Smooth muscle cell (in vitro differentiated cells): ENCODE results near the gene IRX6. TPM values are rescaled to one million over a fixed set of nuclear protein-coding genes. Genes with fewer than 3 reads are reported as not detected.

ENCODE experiments used
- DNase-seq: peaks from one replicate; lab custom pipeline; 2025; ENCODE audit not compliant: unreplicated experiment; lab: John Stamatoyannopoulos, UW
- H2AFZ ChIP-seq: fragments of 200-600 bp; sonication (generic); 2 replicates; pipeline ENCODE4 v1.6.0; 2016; ENCODE audit warnings: antibody characterized with exemption, low read depth, mild to moderate bottlenecking
- H3F3A ChIP-seq: fragments of 200-600 bp; sonication (generic); 2 replicates; pipeline ENCODE4 v1.6.0; 2017; ENCODE audit warnings: antibody characterized with exemption, low read depth
- H3K27ac ChIP-seq: fragments of 200-600 bp; sonication (generic); 2 replicates; pipeline ENCODE4 v1.5.1; 2016; ENCODE audit warnings: low read depth, mild to moderate bottlenecking
- H3K27me3 ChIP-seq: fragments of 200-600 bp; sonication (generic); 2 replicates; pipeline ENCODE4 v1.6.1; 2016; ENCODE audit warnings: low read depth, mild to moderate bottlenecking
- H3K36me3 ChIP-seq: fragments of 200-600 bp; sonication (generic); 2 replicates; pipeline ENCODE4 v1.5.1; 2016; ENCODE audit warnings: low read depth
- H3K4me1 ChIP-seq: fragments of 200-600 bp; sonication (generic); 2 replicates; pipeline ENCODE4 v1.5.1; 2016; ENCODE audit warnings: low read depth
- H3K4me2 ChIP-seq: fragments of 200-600 bp; sonication (generic); 2 replicates; pipeline ENCODE4 v1.6.0; 2016; ENCODE audit warnings: mild to moderate bottlenecking
- H3K4me3 ChIP-seq: fragments of 200-600 bp; sonication (generic); 2 replicates; pipeline ENCODE4 v1.5.1; 2016; ENCODE audit warnings: mild to moderate bottlenecking
- H3K79me2 ChIP-seq: fragments of 200-600 bp; sonication (generic); 2 replicates; pipeline ENCODE4 v1.6.0; 2016; ENCODE audit warnings: low read depth, mild to moderate bottlenecking
- H3K9ac ChIP-seq: fragments of 200-600 bp; sonication (generic); 2 replicates; pipeline ENCODE4 v1.6.0; 2016; ENCODE audit warnings: low read depth
- H3K9me3 ChIP-seq: fragments of 200-600 bp; sonication (generic); replicated peaks from 2 replicates; pipeline ENCODE4 v1.5.1; 2016; ENCODE audit warnings: low read depth
- H4K20me1 ChIP-seq: fragments of 200-600 bp; sonication (generic); 2 replicates; pipeline ENCODE4 v1.6.0; 2016; ENCODE audit warnings: low read depth
- WGBS: methylation state at CpG from one replicate; pipeline ENCODE4 v1.1.7; 2016; ENCODE audit warnings: low lambda C conversion rate; 5-methylcytosine and 5-hydroxymethylcytosine counted together
- polyA plus RNA-seq: library from polyadenylated mRNA; unstranded; fragments of >200 nt; fragmentation: Nextera tagmentation; extraction: Ambion mirVana; gene quantifications from 2 replicates; pipeline ENCODE4 v1.2.1, GENCODE V29; 2016
- total RNA-seq: library from RNA; depleted of rRNA; stranded (reverse); fragments of >200 nt; gene quantifications from 2 replicates; pipeline ENCODE4 v1.2.3, GENCODE V29; 2014
- TF ChIP-seq, protein P1 (sequence below): fragments of 200-600 bp; sonication (generic); IDR thresholded peaks from 2 replicates; pipeline ENCODE4 v1.5.1; 2017; ENCODE audit warnings: borderline replicate concordance, mild to moderate bottlenecking, antibody characterized with exemption; ENCODE audit not compliant: insufficient read depth, poor library complexity, severe bottlenecking

The IRX6 gene
- total and polyA plus RNA-seq, 2 experiments from 2014 or later: not detected

- Histone ChIP-seq H3K36me3 (no peaks in the 10 kb centered on the region), H3K79me2 (no peaks in the 10 kb centered on the region), H4K20me1 (no peaks in the 10 kb centered on the region), H3K4me2 (no peak overlapping the region), H3K27ac (no peak overlapping the region), H3K4me3 (no peak overlapping the region), H3K27me3 (no peaks in the 10 kb centered on the region), H3K9me3 (peaks cover 7% of the 10 kb centered on the region), H3K9ac (no peak overlapping the region), H3K4me1 (peaks cover 8% of the 10 kb centered on the region), H2AFZ (no peak overlapping the region), H3F3A (no peaks in the 10 kb centered on the region)
- WGBS: 85% methylated on average over 6 of the region's 6 CpGs
- DNase-seq: no peak
- TF ChIP-seq, protein P1, sequence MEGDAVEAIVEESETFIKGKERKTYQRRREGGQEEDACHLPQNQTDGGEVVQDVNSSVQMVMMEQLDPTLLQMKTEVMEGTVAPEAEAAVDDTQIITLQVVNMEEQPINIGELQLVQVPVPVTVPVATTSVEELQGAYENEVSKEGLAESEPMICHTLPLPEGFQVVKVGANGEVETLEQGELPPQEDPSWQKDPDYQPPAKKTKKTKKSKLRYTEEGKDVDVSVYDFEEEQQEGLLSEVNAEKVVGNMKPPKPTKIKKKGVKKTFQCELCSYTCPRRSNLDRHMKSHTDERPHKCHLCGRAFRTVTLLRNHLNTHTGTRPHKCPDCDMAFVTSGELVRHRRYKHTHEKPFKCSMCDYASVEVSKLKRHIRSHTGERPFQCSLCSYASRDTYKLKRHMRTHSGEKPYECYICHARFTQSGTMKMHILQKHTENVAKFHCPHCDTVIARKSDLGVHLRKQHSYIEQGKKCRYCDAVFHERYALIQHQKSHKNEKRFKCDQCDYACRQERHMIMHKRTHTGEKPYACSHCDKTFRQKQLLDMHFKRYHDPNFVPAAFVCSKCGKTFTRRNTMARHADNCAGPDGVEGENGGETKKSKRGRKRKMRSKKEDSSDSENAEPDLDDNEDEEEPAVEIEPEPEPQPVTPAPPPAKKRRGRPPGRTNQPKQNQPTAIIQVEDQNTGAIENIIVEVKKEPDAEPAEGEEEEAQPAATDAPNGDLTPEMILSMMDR: no peak
These were observed 32.2 kb upstream of the IRX6 start for GRCh38 chr16:55291847-55292246.

GRCh38 chr16:55292491-55292890 is 31.5 kb upstream of the IRX6 start:
- WGBS: 63% methylated on average over 1 of the region's 1 CpG
- no peaks in the 10 kb centered on the region for H3K79me2 ChIP-seq
- no peak overlapping the region for H3K9ac ChIP-seq
- no peak for DNase-seq
- H3K4me3 ChIP-seq: no peak overlapping the region
- H3K27ac ChIP-seq: no peak overlapping the region
- peaks cover 8% of the 10 kb centered on the region for H3K4me1 ChIP-seq
- no peak overlapping the region for H3K4me2 ChIP-seq
- H4K20me1 ChIP-seq: no peaks in the 10 kb centered on the region
- H3F3A ChIP-seq: no peaks in the 10 kb centered on the region
- no peaks in the 10 kb centered on the region for H3K36me3 ChIP-seq
- H3K9me3 ChIP-seq: peaks cover 7% of the 10 kb centered on the region
- no peaks in the 10 kb centered on the region for H3K27me3 ChIP-seq
- TF ChIP-seq, protein P1: no peak
- H2AFZ ChIP-seq: no peak overlapping the region

GRCh38 chr16:55294129-55294528 is 29.9 kb upstream of the IRX6 start:
- Histone ChIP-seq H3K4me1 (peaks cover 8% of the 10 kb centered on the region), H3K4me3 (no peak overlapping the region), H3K9ac (no peak overlapping the region), H3F3A (no peaks in the 10 kb centered on the region), H2AFZ (no peak overlapping the region), H3K36me3 (no peaks in the 10 kb centered on the region), H3K27ac (no peak overlapping the region), H3K4me2 (no peak overlapping the region), H3K79me2 (no peaks in the 10 kb centered on the region), H3K9me3 (no peaks in the 10 kb centered on the region), H4K20me1 (no peaks in the 10 kb centered on the region), H3K27me3 (no peaks in the 10 kb centered on the region)
- DNase-seq: no peak
- 74% methylated on average over 4 of the region's 4 CpGs for WGBS
- TF ChIP-seq, protein P1: no peak

- no peak overlapping the region for H3K27ac ChIP-seq
- no peak overlapping the region for H3K9ac ChIP-seq
- H3K27me3 ChIP-seq: peaks cover 3% of the 10 kb centered on the region
- no peak overlapping the region for H3K4me3 ChIP-seq
- no peaks in the 10 kb centered on the region for H4K20me1 ChIP-seq
- WGBS: 26% methylated on average over 4 of the region's 4 CpGs
- no peaks in the 10 kb centered on the region for H3K9me3 ChIP-seq
- H2AFZ ChIP-seq: no peak overlapping the region
- TF ChIP-seq, protein P1: no peak
- DNase-seq: no peak
- H3K36me3 ChIP-seq: no peaks in the 10 kb centered on the region
- no peaks in the 10 kb centered on the region for H3F3A ChIP-seq
- peaks cover 8% of the 10 kb centered on the region for H3K4me1 ChIP-seq
- no peaks in the 10 kb centered on the region for H3K79me2 ChIP-seq
- no peak overlapping the region for H3K4me2 ChIP-seq
These were observed 29.1 kb upstream of the IRX6 start for GRCh38 chr16:55294931-55295342.
